ENCODE results near the gene CCDC86. TPM values are rescaled to one million over a fixed set of nuclear protein-coding genes. Genes with fewer than 3 reads are reported as not detected.

The CCDC86 gene
- total RNA-seq, 4 donors from 2014 or later = 11.8 to 38.0 (median 24.4) TPM

DNA sequence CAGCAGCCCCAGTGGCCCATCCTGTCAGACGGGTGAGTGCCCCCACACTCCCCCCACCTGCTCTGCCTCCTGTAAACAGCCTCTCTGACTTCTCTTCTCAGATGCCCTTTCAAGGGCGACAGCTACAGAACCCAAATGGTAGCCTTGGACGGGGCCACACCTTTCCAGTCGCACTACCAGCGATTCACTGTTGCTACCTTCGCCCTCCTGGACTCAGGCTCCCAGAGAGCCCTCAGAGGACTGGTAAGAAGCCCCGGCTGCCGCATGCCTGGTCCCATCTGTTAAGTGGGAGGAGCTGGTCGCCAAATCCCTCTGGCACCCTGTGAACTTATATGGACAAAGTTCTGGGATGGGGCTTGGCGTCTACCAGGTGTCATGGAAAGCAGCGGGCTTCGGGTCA lies 31.6 kb downstream of the CCDC86 start:
- Histone ChIP-seq H3K4me3 (no peak overlapping the region), H3K36me3 (peaks cover 0 to 5% (median 0%) of the 10 kb centered on the region in 3 donors), H3K27ac (no peak overlapping the region), H3K27me3 (no peaks in the 10 kb centered on the region), H3K9me3 (no peaks in the 10 kb centered on the region), H3K4me1 (peaks cover 7 to 24% (median 9%) of the 10 kb centered on the region in 3 donors)
- TF ChIP-seq POLR2A (IDR thresholded peaks at IDR 0.05) = no peak
- TF ChIP-seq, protein P1, sequence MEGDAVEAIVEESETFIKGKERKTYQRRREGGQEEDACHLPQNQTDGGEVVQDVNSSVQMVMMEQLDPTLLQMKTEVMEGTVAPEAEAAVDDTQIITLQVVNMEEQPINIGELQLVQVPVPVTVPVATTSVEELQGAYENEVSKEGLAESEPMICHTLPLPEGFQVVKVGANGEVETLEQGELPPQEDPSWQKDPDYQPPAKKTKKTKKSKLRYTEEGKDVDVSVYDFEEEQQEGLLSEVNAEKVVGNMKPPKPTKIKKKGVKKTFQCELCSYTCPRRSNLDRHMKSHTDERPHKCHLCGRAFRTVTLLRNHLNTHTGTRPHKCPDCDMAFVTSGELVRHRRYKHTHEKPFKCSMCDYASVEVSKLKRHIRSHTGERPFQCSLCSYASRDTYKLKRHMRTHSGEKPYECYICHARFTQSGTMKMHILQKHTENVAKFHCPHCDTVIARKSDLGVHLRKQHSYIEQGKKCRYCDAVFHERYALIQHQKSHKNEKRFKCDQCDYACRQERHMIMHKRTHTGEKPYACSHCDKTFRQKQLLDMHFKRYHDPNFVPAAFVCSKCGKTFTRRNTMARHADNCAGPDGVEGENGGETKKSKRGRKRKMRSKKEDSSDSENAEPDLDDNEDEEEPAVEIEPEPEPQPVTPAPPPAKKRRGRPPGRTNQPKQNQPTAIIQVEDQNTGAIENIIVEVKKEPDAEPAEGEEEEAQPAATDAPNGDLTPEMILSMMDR (IDR thresholded peaks at IDR 0.05) = no peak
- intact Hi-C loops (cut with DNase I) = no loop called here
- DNase-seq = no peak
- WGBS, 2 donors = 81 to 93% methylated on average over 5 to 11 of the region's 12 CpGs

DNA sequence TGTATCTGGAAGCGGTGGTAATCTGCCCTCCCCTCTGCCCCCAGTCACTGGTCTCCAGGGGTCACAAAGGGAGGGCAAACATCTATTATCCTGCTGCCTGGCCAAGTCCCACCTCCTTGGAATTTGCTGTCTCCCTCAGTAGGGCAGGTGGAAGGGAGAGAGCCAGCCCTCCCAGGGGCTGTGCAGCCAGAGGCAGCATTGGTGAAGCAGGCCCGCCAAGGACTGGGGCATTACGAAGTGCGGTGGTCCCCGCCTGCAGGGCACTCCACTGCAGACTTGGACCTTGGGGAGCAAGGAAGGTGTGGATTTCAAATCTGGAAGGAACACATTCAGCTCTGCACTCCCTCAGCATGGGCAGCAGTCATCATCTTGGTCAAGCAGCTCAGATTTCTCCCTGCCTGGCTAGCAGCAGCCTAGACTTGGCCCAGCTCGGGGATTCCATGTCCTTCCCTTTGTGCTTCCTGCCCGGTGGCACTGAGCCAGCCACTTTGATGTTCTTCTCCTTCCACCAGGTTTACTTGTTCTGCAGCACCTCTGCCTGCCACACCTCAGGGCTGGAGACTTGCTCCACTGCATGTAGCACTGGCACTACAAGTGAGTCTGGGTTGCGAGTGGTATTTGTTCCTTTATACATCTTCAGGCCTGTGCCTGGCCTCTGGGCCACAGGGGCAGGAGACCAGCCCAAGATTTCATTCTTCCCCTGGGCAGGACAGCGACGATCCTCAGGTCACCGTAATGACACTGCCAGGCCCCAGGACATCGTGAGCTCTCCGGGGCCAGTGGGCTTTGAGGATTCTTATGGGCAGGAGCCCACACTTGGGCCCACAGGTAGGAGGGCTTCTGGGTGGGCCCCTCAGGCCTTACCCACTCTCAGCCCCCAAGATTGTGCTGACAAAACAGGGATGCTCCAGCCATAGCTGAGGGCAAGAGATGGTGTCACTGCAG lies 32.8 kb downstream of the CCDC86 start:
- H3K27ac ChIP-seq = no peak overlapping the region
- intact Hi-C loops (cut with DNase I) = no loop called here
- TF ChIP-seq, protein P1 (IDR thresholded peaks at IDR 0.05) = no peak
- TF ChIP-seq POLR2A (IDR thresholded peaks at IDR 0.05) = no peak
- DNase-seq = no peak
- H3K27me3 ChIP-seq = no peaks in the 10 kb centered on the region
- peaks cover 0 to 14% (median 0%) of the 10 kb centered on the region in 3 donors for H3K36me3 ChIP-seq
- H3K4me1 ChIP-seq = peaks cover 7 to 35% (median 18%) of the 10 kb centered on the region in 3 donors
- no peaks in the 10 kb centered on the region for H3K9me3 ChIP-seq
- H3K4me3 ChIP-seq = no peak overlapping the region
- WGBS, 2 donors = 82 to 93% methylated on average over 3 to 9 of the region's 13 CpGs

DNA sequence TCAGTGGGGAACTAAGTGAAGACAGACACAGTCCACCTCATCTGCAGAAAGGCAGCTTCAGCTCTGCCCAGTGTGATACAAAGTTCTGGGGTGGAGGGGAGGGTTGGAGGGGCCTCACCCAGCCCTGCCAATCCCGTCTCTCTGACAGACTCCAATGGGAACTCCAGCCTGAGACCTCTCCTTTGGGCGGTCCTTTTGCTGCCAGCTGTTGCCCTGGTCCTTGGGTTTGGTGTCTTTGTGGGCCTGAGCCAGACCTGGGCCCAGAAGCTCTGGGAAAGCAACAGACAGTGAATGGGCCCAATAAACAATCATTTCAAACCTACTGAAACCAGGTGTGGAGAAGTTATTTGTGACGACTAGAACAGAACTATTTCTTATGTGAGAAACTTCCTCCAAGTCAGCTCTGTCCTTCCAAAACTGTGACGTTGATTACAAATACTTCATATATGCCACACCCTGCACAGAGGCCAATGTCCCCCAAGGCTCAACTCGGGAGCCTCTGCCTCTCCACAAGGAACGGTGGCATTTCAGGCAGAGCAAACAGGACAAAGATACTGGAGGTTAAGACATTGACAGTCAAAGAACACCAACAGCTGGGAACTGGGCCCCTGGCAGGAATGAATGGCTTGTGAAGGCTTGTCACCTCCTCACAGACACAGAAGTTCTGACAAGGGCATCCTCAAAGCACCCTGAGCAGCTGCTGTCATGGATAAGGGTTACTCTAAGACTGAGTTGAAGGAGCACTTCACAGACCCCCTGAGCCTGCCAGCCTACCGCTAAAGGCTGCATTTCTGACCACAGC lies 33.7 kb downstream of the CCDC86 start:
- H3K27ac ChIP-seq = no peak overlapping the region
- H3K4me1 ChIP-seq = peaks cover 7 to 35% (median 18%) of the 10 kb centered on the region in 3 donors
- WGBS, 2 donors = 69 to 79% methylated on average over 4 to 6 of the region's 7 CpGs
- no peak for TF ChIP-seq POLR2A (IDR thresholded peaks at IDR 0.05)
- TF ChIP-seq, protein P1 (IDR thresholded peaks at IDR 0.05) = no peak
- no peaks in the 10 kb centered on the region for H3K27me3 ChIP-seq
- H3K4me3 ChIP-seq = no peak overlapping the region
- peaks cover 0 to 23% (median 0%) of the 10 kb centered on the region in 3 donors for H3K36me3 ChIP-seq
- no peaks in the 10 kb centered on the region for H3K9me3 ChIP-seq
- DNase-seq = no peak
- intact Hi-C loops (cut with DNase I) = no loop called here

DNA sequence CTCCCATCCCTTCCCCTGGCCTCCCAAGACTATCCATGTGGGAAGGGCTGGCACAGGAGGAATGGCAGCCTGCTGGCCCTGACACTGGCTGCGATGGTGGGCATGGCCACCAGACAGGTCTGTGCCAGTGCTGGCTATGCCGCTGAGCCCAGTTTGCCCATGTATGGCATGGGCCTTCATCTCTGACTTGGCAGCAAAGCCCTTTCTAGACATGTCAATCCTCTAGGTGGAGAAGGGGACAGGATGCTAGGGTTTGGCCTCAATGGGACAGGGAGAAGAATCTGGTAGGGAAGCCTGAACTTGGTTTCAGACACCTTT lies 34.2 kb downstream of the CCDC86 start:
- no peak overlapping the region for H3K4me3 ChIP-seq
- H3K36me3 ChIP-seq = peaks cover 0 to 28% (median 0%) of the 10 kb centered on the region in 3 donors
- H3K27ac ChIP-seq = no peak overlapping the region
- whole genome bisulfite sequencing, 2 donors = no CpG with 5 or more reads among the region's 2 CpGs
- H3K4me1 ChIP-seq = peaks cover 6 to 34% (median 18%) of the 10 kb centered on the region in 3 donors
- no peak for DNase-seq
- H3K9me3 ChIP-seq = no peaks in the 10 kb centered on the region
- intact Hi-C loops (cut with DNase I) = no loop called here
- H3K27me3 ChIP-seq = no peaks in the 10 kb centered on the region
- TF ChIP-seq POLR2A (IDR thresholded peaks at IDR 0.05) = no peak
- TF ChIP-seq, protein P1 (IDR thresholded peaks at IDR 0.05) = no peak
